Measurements from ENCODE around the gene AP3D1.

The AP3D1 gene

DNA sequence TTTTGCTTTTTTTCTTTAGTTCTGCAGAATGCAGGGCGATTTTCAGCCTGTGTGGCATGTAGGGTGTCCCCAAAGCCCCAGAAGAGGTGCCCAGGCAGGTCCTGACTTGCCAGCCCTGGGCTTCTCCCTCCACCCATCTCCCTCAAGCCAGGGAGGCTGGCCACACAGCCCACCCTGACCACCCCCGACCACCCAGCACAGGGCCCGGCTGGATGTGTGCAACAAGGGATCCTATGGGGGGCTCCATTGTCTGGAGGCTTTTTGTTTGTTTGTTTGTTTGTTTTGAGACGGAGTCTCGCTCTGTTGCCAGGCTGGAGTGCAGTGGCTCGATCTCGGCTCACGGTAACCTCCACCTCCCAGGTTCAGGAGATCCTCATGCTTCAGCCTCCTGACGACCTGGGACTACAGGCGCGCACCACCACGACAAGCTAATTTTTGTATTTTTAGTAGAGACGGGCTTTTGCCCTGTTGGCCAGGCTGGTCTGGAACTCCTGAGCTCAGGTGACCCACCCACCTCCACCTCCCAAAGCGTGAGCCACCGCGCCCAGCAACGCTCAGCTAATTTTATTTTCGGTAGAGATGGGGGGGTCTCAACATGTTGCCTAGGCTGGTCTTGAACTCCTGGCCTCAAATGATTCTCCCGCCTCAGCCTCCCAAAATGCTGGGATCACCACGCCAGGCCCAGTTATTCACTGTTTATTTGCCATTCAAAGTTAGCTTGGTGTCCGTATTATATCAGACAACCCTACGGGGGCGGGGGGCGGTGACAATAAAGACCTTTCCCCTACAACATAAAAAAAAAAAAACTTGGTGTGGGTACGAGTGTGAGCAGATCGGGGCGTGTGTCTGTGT, 92.6 kb downstream of the AP3D1 start:
- DNase-seq: no peak

DNA sequence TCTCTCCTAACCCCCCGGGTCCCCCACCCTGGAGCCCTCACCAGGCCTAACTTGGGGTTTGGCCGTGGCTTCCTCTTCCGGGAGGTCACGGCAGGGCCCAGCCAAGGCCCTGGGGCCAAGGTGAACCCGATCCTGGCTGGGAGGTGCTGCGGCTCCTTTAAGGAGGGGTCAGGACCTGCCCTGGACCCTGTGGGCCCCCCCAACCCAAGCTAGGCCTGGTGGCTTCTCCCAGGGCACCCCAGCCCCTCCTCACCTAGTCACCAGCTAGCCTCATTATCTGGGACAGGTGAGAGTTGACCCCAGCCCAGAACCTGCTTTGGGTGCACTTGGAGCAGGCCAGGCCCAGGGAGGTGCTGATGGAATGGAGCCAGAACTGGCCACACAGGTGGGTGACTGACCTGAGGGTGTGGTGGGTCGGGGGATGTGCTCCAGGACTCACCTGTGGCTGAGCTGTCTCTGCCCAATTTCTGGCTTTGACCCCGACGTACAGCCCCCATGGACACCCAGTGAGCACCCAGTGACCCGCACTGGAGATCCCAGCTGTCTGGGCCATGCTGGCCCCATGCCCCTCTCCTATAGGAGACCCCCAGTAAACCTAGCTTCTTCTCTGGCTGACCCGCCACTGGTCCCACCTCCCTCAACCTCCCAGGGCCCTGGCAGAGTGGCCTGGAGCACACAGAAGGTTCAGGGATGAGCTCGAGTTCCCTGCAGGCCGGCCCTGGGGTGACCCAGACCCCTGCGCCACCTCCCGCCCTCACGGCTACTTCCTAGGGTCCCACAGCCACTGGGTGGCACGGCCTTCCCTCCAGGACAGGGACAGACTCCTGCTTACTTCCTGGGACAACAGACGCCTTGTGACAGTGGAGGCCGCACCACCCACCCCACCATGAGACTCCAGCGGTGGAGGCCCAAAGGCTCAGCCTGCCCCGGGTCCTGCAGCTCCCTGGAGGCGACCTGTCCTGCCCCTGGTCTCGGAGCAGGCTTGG, 93.6 kb downstream of the AP3D1 start:
- DNase-seq: no peak

DNA sequence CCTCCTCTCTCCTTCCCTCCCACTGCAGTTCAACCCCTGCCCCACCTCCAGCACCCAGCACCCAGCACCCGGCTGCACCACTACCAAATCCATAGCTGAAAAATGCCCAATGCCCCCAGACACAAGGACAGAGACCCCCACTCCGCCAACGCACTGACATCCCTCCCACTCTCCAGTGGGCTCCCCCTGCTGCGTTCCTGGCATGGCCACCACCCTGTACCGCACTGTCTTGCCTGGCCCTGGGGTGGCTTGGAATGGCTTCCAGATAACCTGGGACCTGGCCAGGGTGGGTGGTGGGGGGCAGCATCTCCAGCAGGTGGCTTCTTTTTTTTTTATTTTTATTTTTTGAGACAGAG, 94.6 kb downstream of the AP3D1 start:
- DNase-seq: no peak

DNA sequence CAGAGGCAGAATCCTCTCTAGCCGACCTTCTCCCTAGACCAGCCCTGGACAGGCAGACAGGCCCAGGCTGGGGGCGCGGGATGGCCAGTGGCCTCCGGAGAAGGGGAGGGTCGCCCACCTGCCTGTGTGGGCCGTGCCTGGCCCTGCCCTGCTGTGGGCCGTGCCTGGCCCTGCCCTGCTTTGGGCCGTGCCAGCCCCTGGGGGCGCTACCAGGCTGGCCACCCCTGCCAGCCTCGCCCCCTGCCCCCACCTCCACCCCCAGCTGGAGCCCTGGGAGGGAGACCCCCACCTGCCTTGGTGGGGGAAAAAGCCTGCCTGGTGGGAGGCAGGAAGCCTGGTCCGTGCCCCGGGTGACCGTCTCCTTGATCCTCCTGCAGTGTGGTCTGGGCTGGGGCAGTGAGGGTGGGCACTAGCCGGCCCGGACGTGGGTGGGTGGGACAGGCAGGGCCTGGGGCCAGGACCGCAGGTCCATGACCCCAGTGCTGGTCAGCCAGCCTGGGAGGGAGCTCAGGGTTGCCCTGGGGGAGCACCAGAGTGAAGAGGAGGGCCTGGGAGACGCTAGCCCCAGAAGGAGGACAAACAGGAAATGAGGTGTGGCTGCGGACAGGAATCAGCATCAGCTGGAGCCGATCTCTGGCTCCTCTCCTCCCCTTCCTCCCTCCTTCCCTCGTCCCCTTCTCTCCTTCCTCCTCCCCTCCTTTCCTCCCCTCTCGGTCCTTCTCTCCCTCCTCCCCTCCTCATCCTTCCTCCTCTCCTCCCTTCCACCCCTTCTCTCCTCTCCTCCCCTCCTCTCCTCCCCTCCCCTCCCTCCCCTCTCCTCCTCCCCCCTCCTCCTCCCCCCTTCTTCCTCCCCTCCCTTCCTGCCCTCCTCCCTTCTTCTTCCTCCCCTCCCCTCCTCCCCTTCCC, 95.2 kb downstream of the AP3D1 start:
- DNase-seq: peak; percentile 25

DNA sequence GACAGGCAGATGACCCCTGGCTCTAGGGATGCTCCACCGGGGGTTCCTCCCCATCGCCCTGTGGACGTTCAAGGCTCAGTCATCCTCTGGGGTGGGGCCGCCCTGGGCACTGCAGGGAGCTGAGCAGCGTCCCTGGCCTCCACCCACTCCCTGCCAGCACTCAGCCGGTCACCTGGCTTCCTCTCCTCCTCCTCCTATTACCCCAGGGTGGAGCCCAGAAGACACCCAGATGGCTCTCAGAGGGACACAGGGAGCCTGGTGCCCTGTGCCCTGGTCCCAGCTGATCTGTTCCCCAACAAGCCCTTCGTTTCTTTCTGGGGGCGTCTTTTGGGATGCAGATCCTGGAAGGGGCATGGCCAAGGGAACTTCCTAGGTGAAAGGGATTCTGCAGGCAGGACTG, 96.6 kb downstream of the AP3D1 start:
- DNase-seq: peak; percentile 24

DNA sequence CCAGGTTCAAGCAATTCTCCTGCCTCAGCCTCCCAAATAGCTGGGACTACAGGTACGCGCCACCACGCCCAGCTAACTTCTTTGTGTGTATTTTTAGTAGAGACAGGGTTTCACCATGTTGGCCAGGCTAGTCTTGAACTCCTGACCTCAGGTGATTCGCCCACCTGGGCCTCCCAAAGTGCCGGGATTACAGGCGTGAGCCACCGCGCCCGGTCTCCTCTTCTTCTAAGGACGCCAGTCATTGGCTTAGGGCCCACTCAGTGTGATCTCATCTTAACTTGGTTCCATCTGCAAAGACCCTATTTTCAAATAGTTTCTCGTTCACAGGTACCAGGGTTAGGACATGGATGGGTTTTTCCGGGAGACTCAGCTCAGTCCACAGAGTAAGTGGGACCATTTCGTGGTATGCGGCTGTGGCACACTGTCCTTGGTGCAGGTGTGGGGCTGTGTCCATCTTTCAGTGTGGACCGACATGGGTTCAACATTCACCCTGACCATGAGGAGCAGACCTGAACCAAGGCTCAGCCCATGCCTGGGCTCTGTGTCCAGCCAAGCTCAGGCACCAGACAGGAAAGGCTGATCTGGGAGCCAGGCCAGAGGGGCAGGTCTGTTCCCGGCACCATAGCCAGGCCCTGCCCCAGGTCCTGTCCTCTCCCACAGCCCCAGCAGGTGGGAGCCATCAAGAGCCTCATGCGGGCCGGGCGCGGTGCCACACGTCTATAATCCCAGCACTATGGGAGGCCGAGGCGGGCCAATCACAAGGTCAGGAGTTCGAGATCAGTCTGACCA, 97.6 kb downstream of the AP3D1 start:
- DNase-seq: no peak

DNA sequence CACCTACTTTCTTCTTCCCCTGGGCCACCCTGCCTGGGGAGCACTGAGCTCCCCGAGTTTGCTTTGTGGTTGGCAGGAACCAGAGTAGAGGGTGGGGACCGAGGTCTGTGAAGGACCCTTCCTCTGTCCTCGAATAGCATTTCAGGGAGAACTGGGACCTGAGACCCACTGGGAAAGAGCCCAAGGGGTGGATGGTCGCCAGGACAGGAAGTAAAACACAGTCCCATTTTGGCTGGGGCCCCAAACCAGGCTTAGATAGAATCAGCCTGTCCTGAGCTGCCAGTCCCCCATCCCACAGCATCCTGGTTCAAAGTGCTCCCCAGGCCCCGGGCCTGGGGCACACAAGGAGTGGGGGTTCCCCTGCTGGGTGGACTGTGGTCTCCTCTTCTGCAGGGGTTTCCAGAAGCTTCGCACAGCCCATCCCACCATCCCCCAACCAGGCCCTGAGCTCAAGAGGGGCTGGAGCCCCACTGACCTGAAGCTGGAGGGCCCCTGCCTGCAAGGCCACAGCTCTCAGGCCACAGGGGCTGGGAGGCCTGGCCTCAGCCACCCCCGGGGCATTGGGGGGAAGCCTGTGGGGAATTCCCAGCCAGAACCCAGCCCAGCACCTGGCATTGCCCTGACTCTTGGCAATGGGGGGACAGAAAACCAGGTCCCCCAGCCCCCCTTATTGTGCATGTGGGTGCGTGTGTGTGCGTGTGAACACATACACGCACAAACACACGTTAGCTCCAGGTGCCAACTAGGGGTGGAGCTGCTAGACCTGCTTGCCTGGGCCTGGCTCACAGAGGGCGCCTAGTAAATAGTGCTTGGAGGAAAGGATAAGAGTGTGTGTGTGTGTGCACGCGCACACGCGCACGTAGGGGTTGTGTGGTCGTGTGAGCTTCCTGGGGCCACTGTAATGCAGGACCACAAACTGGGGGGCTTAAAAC, 99.3 kb downstream of the AP3D1 start:
- no peak for DNase-seq

DNA sequence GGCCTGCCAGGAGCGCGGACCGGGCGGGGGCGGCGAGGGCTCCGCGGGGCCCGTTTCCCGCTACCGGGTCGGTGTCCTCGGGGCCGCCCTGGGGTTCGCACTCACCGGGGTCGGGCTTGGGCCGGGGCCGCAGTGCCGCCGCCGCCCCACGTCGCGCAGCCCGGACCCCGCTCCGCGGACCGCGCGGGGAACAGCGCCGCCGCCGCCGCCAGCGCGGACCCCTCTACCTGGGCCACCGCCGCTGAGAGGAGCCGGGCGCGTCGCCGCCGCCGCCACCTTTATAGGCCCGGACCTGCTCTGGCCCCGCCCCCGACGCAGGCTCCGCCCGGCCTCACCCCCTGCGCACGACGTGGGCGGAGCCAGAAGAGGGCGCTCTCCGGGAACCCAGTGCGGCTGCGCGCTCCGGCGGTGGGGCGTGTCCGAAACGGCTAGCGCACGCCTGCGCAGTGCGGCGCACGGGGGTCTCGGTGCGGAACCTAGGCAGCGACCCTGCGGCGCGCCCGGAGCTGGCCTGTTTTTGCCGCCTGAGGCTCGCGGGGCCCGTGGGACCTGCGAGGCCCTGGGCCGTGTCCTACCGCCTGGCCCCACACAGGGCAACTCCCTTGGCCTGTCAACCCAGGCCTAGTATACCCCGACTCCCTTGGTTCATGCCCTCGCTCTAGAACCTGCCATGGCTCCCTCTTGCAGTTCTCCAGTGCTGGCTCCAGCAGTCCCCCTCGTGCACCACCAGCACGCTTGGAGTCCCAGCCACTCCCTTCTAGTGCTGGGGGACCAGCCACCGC, 100.2 kb downstream of the AP3D1 start, which contains the start of gene MKNK2:
Gene MKNK2 (minus strand): TSS at position 254 of the 782 bp plus-strand sequence. CDS start 393 bp downstream, outside the sequence.
- DNase-seq: peak; percentile 74

Data from COR-L47 (cell line).